ENCODE results near the gene CTNNA3.

DNA sequence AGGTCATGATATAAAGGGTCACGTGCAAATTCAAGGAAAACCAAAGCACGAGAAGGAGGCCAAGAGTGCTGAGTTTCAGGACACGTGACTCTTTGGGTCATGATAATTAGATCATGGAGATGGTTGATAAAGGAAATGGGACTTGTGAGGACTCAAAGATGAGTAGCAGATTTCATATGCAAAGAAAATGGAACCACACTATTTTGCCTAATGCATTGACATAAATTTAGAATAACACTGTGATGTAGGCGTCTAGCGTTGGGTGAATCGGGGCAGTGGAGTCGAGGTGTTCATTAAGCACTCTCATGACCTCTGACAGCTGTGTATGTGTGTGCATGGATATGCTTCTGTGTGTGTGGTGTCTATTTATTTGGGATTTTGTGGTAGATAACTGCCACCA is 1795.7 kb downstream of the CTNNA3 start:
- no peak for TF ChIP-seq REST (IDR thresholded peaks at IDR 0.05; ENCODE audit: borderline replicate concordance)
- no peak for TF ChIP-seq MXI1 (conservative IDR thresholded peaks at IDR 0.05; ENCODE audit: poor library complexity, severe bottlenecking)
- TF ChIP-seq, protein P1, sequence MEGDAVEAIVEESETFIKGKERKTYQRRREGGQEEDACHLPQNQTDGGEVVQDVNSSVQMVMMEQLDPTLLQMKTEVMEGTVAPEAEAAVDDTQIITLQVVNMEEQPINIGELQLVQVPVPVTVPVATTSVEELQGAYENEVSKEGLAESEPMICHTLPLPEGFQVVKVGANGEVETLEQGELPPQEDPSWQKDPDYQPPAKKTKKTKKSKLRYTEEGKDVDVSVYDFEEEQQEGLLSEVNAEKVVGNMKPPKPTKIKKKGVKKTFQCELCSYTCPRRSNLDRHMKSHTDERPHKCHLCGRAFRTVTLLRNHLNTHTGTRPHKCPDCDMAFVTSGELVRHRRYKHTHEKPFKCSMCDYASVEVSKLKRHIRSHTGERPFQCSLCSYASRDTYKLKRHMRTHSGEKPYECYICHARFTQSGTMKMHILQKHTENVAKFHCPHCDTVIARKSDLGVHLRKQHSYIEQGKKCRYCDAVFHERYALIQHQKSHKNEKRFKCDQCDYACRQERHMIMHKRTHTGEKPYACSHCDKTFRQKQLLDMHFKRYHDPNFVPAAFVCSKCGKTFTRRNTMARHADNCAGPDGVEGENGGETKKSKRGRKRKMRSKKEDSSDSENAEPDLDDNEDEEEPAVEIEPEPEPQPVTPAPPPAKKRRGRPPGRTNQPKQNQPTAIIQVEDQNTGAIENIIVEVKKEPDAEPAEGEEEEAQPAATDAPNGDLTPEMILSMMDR (IDR thresholded peaks at IDR 0.05; ENCODE audit: poor library complexity, severe bottlenecking) = no peak
- TF ChIP-seq POLR2AphosphoS5 (IDR thresholded peaks at IDR 0.05) = no peak
- no peak for TF ChIP-seq EP300 (conservative IDR thresholded peaks at IDR 0.05; ENCODE audit: poor library complexity, severe bottlenecking)
